Measurements from ENCODE around the gene VILL. TPM values are rescaled to one million over a fixed set of nuclear protein-coding genes. Genes with fewer than 3 reads are reported as not detected.

Gene VILL
- total and polyA plus RNA-seq, 10 of the 15 experiments (the other 5 are each of a cell fraction or from before 2014, with no cell fraction given): 0.15 to 5.4 (median 2.1) TPM; not detected in 1

DNA sequence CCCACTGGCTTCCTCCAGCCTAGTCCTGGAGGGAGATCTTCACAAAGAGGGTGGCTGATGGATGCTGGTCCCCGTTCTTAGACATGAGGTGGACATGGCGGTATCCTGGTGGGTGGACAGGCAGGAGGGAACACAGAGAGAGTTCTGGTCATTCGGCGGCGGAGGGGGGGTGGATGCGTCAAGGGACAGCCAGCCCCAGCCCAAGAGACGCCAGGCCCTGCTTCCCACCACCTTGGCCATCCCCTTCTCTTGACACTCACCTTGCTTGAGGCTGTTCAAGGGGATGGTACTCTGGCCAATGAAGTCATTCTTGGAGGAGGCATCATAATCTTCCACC, 17.1 kb downstream of the VILL start:
- DNase-seq (ENCODE audit: low read depth, low spot score) (no peak), ATAC-seq (no peak), FAIRE-seq (no peak)
- no peaks in the 10 kb centered on the region for H3K9me3 ChIP-seq (replicated peaks; ENCODE audit: control insufficient read depth, insufficient read depth, low read length)
- no peak overlapping the region for H3K4me2 ChIP-seq (ENCODE audit: control insufficient read depth, insufficient read depth)
- H2AFZ ChIP-seq (ENCODE audit: control insufficient read depth, low read depth, low read length): no peak overlapping the region
- ChIA-PET RAD21 (ENCODE audit: unreplicated experiment) (no interaction called here), SMC1A (ENCODE audit: uncharacterized antibody, unreplicated experiment) (no interaction called here), POLR2A (no interaction called here), CTCF (interaction anchor here (1.1 kb wide), 1 partner anchor 340 kb away, joined by 3 read pairs; no protein-coding TSS in a partner anchor)
- no peaks in the 10 kb centered on the region; a peak in 2 of 4 replicates for H3K36me3 ChIP-seq (ENCODE audit: control insufficient read depth in 2 of 2, insufficient read depth in 2 of 2, low read length in 1 of 2)
- H3K27me3 ChIP-seq (replicated peaks in 1 of 2; ENCODE audit: control insufficient read depth in 2 of 2, insufficient read depth in 2 of 2, low read length in 1 of 2): no peaks in the 10 kb centered on the region
- intact Hi-C loops (cut with micrococcal nuclease; ENCODE audit: unreplicated experiment): no loop called here
- H4K20me1 ChIP-seq (ENCODE audit: control insufficient read depth, insufficient read depth): no peaks in the 10 kb centered on the region
- BruUV-seq (replicated peaks): no TSS peak
- no peak overlapping the region for H3K27ac ChIP-seq (ENCODE audit: control insufficient read depth, insufficient read depth)
- H3K9ac ChIP-seq (ENCODE audit: control insufficient read depth, insufficient read depth, low read length): no peak overlapping the region
- no peak overlapping the region for H3K4me3 ChIP-seq
- in situ Hi-C loops (cut with MboI): no loop called here
- WGBS (ENCODE audit: insufficient coverage, insufficient replicate concordance, low lambda C conversion rate, missing lambda C conversion rate): 79% methylated on average over 7 of the region's 7 CpGs
- no peaks in the 10 kb centered on the region for H3K79me2 ChIP-seq (ENCODE audit: control insufficient read depth, insufficient read depth, low read length)
- H3K4me1 ChIP-seq (ENCODE audit: control insufficient read depth, insufficient read depth, low read length): no peaks in the 10 kb centered on the region; the same call in 1 of the 2 replicates
- TF ChIP-seq, protein P1, sequence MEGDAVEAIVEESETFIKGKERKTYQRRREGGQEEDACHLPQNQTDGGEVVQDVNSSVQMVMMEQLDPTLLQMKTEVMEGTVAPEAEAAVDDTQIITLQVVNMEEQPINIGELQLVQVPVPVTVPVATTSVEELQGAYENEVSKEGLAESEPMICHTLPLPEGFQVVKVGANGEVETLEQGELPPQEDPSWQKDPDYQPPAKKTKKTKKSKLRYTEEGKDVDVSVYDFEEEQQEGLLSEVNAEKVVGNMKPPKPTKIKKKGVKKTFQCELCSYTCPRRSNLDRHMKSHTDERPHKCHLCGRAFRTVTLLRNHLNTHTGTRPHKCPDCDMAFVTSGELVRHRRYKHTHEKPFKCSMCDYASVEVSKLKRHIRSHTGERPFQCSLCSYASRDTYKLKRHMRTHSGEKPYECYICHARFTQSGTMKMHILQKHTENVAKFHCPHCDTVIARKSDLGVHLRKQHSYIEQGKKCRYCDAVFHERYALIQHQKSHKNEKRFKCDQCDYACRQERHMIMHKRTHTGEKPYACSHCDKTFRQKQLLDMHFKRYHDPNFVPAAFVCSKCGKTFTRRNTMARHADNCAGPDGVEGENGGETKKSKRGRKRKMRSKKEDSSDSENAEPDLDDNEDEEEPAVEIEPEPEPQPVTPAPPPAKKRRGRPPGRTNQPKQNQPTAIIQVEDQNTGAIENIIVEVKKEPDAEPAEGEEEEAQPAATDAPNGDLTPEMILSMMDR (IDR thresholded peaks at IDR 0.05 in 2 of 3, conservative IDR thresholded peaks at IDR 0.05 in 1 of 3; ENCODE audit: control insufficient read depth in 2 of 3, extremely low read depth in 1 of 3, insufficient read depth in 1 of 3, low read depth in 3 of 3, low read length in 3 of 3): no peak
- TF ChIP-seq NKRF (conservative IDR thresholded peaks at IDR 0.05) (no peak), ATF7 (IDR thresholded peaks at IDR 0.05; ENCODE audit: low read depth) (no peak), CUX1 (IDR thresholded peaks at IDR 0.05; ENCODE audit: insufficient replicate concordance, low read depth, low read length) (no peak), RAD21 (IDR thresholded peaks at IDR 0.05; ENCODE audit: insufficient read depth, low read depth, low read length) (no peak), ZNF384 (IDR thresholded peaks at IDR 0.05; ENCODE audit: borderline replicate concordance, low read depth, low read length) (no peak)
- TF ChIP-seq, protein P2, sequence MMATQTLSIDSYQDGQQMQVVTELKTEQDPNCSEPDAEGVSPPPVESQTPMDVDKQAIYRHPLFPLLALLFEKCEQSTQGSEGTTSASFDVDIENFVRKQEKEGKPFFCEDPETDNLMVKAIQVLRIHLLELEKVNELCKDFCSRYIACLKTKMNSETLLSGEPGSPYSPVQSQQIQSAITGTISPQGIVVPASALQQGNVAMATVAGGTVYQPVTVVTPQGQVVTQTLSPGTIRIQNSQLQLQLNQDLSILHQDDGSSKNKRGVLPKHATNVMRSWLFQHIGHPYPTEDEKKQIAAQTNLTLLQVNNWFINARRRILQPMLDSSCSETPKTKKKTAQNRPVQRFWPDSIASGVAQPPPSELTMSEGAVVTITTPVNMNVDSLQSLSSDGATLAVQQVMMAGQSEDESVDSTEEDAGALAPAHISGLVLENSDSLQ (IDR thresholded peaks at IDR 0.05): no peak
- TF ChIP-seq, protein P3, sequence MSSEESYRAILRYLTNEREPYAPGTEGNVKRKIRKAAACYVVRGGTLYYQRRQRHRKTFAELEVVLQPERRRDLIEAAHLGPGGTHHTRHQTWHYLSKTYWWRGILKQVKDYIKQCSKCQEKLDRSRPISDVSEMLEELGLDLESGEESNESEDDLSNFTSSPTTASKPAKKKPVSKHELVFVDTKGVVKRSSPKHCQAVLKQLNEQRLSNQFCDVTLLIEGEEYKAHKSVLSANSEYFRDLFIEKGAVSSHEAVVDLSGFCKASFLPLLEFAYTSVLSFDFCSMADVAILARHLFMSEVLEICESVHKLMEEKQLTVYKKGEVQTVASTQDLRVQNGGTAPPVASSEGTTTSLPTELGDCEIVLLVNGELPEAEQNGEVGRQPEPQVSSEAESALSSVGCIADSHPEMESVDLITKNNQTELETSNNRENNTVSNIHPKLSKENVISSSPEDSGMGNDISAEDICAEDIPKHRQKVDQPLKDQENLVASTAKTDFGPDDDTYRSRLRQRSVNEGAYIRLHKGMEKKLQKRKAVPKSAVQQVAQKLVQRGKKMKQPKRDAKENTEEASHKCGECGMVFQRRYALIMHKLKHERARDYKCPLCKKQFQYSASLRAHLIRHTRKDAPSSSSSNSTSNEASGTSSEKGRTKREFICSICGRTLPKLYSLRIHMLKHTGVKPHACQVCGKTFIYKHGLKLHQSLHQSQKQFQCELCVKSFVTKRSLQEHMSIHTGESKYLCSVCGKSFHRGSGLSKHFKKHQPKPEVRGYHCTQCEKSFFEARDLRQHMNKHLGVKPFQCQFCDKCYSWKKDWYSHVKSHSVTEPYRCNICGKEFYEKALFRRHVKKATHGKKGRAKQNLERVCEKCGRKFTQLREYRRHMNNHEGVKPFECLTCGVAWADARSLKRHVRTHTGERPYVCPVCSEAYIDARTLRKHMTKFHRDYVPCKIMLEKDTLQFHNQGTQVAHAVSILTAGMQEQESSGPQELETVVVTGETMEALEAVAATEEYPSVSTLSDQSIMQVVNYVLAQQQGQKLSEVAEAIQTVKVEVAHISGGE (CRISPR knock-in tag; IDR thresholded peaks at IDR 0.05): no peak
